Neural cell (in vitro differentiated cells): ENCODE measurements around the gene GPR158.

Experiments
- CTCF ChIP-seq: fragments of 450-650 bp; IDR thresholded peaks from 2 replicates; pipeline ENCODE4 v1.5.1; 2014; ENCODE audit warnings: antibody characterized with exemption, mild to moderate bottlenecking, moderate library complexity; ENCODE audit not compliant: poor library complexity, severe bottlenecking
- EP300 ChIP-seq: fragments of 450-650 bp; conservative IDR thresholded peaks from 2 replicates; pipeline ENCODE4 v1.6.1; 2014; ENCODE audit warnings: antibody characterized with exemption, mild to moderate bottlenecking, moderate library complexity; ENCODE audit not compliant: poor library complexity, severe bottlenecking
- EZH2 ChIP-seq: fragments of 200-600, 300-800 bp; shearing (Covaris generic), sonication (generic); IDR thresholded peaks from 2 replicates; pipeline ENCODE4 v1.6.1; 2014; ENCODE audit warnings: antibody characterized with exemption, low read length, borderline replicate concordance, mild to moderate bottlenecking; ENCODE audit not compliant: insufficient read depth, poor library complexity, severe bottlenecking
- MXI1 ChIP-seq: fragments of 450-650 bp; conservative IDR thresholded peaks from 2 replicates; pipeline ENCODE4 v1.6.1; 2014; ENCODE audit warnings: antibody characterized with exemption, mild to moderate bottlenecking; ENCODE audit not compliant: poor library complexity, severe bottlenecking
- POLR2AphosphoS5 ChIP-seq: IDR thresholded peaks from 2 replicates; pipeline ENCODE4 v1.6.1; 2012
- RAD21 ChIP-seq: fragments of 450-650 bp; conservative IDR thresholded peaks from 2 replicates; pipeline ENCODE4 v1.6.1; 2014; ENCODE audit warnings: antibody characterized with exemption, mild to moderate bottlenecking, moderate library complexity
- SMC3 ChIP-seq: fragments of 450-650 bp; conservative IDR thresholded peaks from 2 replicates; pipeline ENCODE4 v1.6.1; 2014; ENCODE audit warnings: antibody characterized with exemption, mild to moderate bottlenecking, moderate library complexity; ENCODE audit not compliant: poor library complexity
- TAF1 ChIP-seq: IDR thresholded peaks from 2 replicates; pipeline ENCODE4 v1.6.1; 2012; ENCODE audit warnings: low read depth

- TF ChIP-seq CTCF, result no peak
- no peak for TF ChIP-seq MXI1
- TF ChIP-seq EZH2, result no peak
- TF ChIP-seq EP300, result no peak
- no peak for TF ChIP-seq SMC3
- TF ChIP-seq TAF1, result no peak
- TF ChIP-seq POLR2AphosphoS5, result no peak
- no peak for TF ChIP-seq RAD21
Measured at GRCh38 chr10:25532213-25532612, 357.4 kb downstream of the GPR158 start.
